K562 (cell line): Measurements from ENCODE around the gene CNOT11. TPM values are rescaled to one million over a fixed set of nuclear protein-coding genes. Genes with fewer than 3 reads are reported as not detected.

Experiments used
- ATF3 ChIP-seq, 2 experiments: fragments of 450-650 bp in 1 of 2; sonication (generic) in 1 of 2; formaldehyde crosslinking in 1 of 2; IDR thresholded peaks in 1 of 2; conservative IDR thresholded peaks in 1 of 2; 2 replicates each; pipeline versions ENCODE4 v1.6.1 to v1.8.1; 2016 to 2023; ENCODE audit warnings: mild to moderate bottlenecking in 2 of 2, moderate library complexity in 2 of 2, inconsistent platforms in 1 of 2, missing genetic modification reagents in 1 of 2
- CHD1 ChIP-seq: fragments of 200-600 bp; sonication (generic); IDR thresholded peaks from one replicate; pipeline ENCODE4 v1.6.1; 2012; ENCODE audit warnings: mild to moderate bottlenecking, moderate library complexity, low read length, inconsistent platforms
- CREB5 ChIP-seq: fragments of 250-450 bp; sonication (Bioruptor Pico); IDR thresholded peaks from 2 replicates; pipeline ENCODE4 v1.5.0; 2020; ENCODE audit warnings: mild to moderate bottlenecking
- KLF16 ChIP-seq: IDR thresholded peaks from 2 replicates; pipeline ENCODE4 v1.6.1; 2016; ENCODE audit warnings: antibody characterized with exemption
- KLF6 ChIP-seq: fragments of 250-450 bp; sonication (Bioruptor Pico); IDR thresholded peaks from 2 replicates; pipeline ENCODE4 v1.4.0; 2020; ENCODE audit warnings: mild to moderate bottlenecking, moderate library complexity, borderline replicate concordance
- MLLT1 ChIP-seq, 2 experiments: fragments of 450-650 bp; IDR thresholded peaks; 2 replicates each; pipeline ENCODE4 v1.6.1; 2016
- MYNN ChIP-seq, 2 experiments: sonication (generic); formaldehyde crosslinking in 1 of 2; IDR thresholded peaks; 2 replicates each; pipeline versions ENCODE4 v1.5.0 to v1.6.1; 2016 to 2020; ENCODE audit warnings: antibody characterized with exemption in 1 of 2, missing genetic modification reagents in 1 of 2
- NCOR1 ChIP-seq: fragments of 450-650 bp; IDR thresholded peaks from 2 replicates; pipeline ENCODE4 v1.6.1; 2016; ENCODE audit warnings: mild to moderate bottlenecking, moderate library complexity
- NKRF ChIP-seq: fragments of 450-650 bp; IDR thresholded peaks from 2 replicates; pipeline ENCODE4 v1.6.1; 2016; ENCODE audit warnings: borderline replicate concordance
- POLR2H ChIP-seq: IDR thresholded peaks from 2 replicates; pipeline ENCODE4 v1.6.1; 2016; ENCODE audit warnings: missing genetic modification characterization, low read depth, mild to moderate bottlenecking, control low read depth, missing compliant biosample characterization, moderate library complexity
- ZBTB11 ChIP-seq, 3 experiments: fragments of 200-800 bp in 1 of 3; fragments of 250-450 bp in 1 of 3; fragments of 450-650 bp in 1 of 3; sonication (Bioruptor Pico) in 1 of 3; sonication (Bioruptor generic) in 1 of 3; formaldehyde crosslinking in 1 of 3; IDR thresholded peaks; 2 replicates each; pipeline versions ENCODE4 v1.6.1 to v1.8.0; 2016 to 2022; ENCODE audit warnings: mild to moderate bottlenecking in 2 of 3, missing genetic modification characterization in 2 of 3, missing compliant biosample characterization in 1 of 3, moderate library complexity in 1 of 3
- ZFP30 ChIP-seq: fragments of 250-450 bp; sonication (Bioruptor Pico); IDR thresholded peaks from 2 replicates; pipeline ENCODE4 v1.8.0; 2022; ENCODE audit warnings: moderate library complexity, mild to moderate bottlenecking, inconsistent platforms, borderline replicate concordance
- ZNF280A ChIP-seq: fragments of 450-650 bp; IDR thresholded peaks from 2 replicates; pipeline ENCODE4 v1.6.1; 2018; ENCODE audit warnings: mild to moderate bottlenecking, low read depth; ENCODE audit not compliant: partially characterized antibody
- polyA plus RNA-seq, 8 experiments: library from polyadenylated mRNA; depleted of rRNA in 4 of 8; stranded (reverse) in 5 of 8; unstranded in 3 of 8; fragments of >200 nt; fragmentation: Nextera tagmentation in 2 of 8; fragmentation: Illumina TruSeq in 1 of 8; extraction: Ambion mirVana in 2 of 8; extraction: Trizol in 1 of 8; gene quantifications; 2 replicates each; pipeline versions ENCODE4 v1.2.1 to v1.2.3, GENCODE V29; 2011 to 2014; ENCODE audit warnings: inconsistent platforms in 1 of 8, missing spikeins in 1 of 8
- total RNA-seq, 7 experiments: library from RNA; depleted of rRNA in 6 of 7; stranded (reverse); fragments of >200 nt in 6 of 7; fragmentation: Illumina TruSeq in 2 of 7; extraction: Trizol in 2 of 7; gene quantifications; 2 replicates each; pipeline versions ENCODE4 v1.2.1 to v1.2.3, GENCODE V29; 2011 to 2021; ENCODE audit warnings: low replicate concordance in 1 of 7

The CNOT11 gene
- total and polyA plus RNA-seq, 9 of the 15 experiments (the other 6 are each of a cell fraction or from before 2014, with no cell fraction given) = 12.7 to 163 (median 64.2) TPM

GRCh38 chr2:101308432-101309210 lies 55.9 kb downstream of the CNOT11 start, which contains the start of gene RNF149 (continued):
- TF ChIP-seq ZFP30 (CRISPR knock-in tag) = no peak
- TF ChIP-seq KLF6 (CRISPR knock-in tag) = no peak
- TF ChIP-seq CHD1 = no peak
- TF ChIP-seq NCOR1 = no peak
- peak; percentile 62; the same call in 1 of the 2 replicates for TF ChIP-seq NKRF
- TF ChIP-seq KLF16 = peak; percentile 6; the same call in 1 of the 2 replicates
- TF ChIP-seq ZNF280A = no peak
- no peak for TF ChIP-seq ZBTB11 (CRISPR knock-in tag; IDR thresholded peaks at IDR 0.05)
- TF ChIP-seq MYNN (IDR thresholded peaks at IDR 0.05) = no peak
- no peak for TF ChIP-seq MYNN (CRISPR knock-in tag; IDR thresholded peaks at IDR 0.05)
- TF ChIP-seq MLLT1 (IDR thresholded peaks at IDR 0.05) = peak in 1 of 2 experiments; percentile 11; a peak in 1 of 4 replicates
- peak; percentile 53 for TF ChIP-seq ATF3 (IDR thresholded peaks at IDR 0.05)
- no peak for TF ChIP-seq ATF3 (CRISPR knock-in tag; conservative IDR thresholded peaks at IDR 0.05)
- TF ChIP-seq POLR2H = peak; percentile 70; the same call in 1 of the 2 replicates
- TF ChIP-seq CREB5 (CRISPR knock-in tag) = no peak
